WTC11 (cell line): ENCODE data around the gene DHCR7. TPM values are rescaled to one million over a fixed set of nuclear protein-coding genes. Genes with fewer than 3 reads are reported as not detected.

Source experiments
- ATAC-seq: fragments of 200-7000 bp; cut with Tn5 transposase; 2 replicates; pipeline ENCODE4 v1.10.0; 2021; ENCODE audit warnings: mild to moderate bottlenecking, moderate library complexity
- CTCF ChIA-PET: fragments of 300-600 bp; sonication (Branson Sonifier 250); formaldehyde crosslinking; loops from one replicate; lab custom pipeline; 2021; ENCODE audit warnings: antibody characterized with exemption; lab: Charles Lee
- POLR2A ChIA-PET: fragments of 350-600 bp; sonication (Branson Sonifier 250); formaldehyde crosslinking; loops from one replicate; lab custom pipeline; 2021; ENCODE audit warnings: antibody characterized with exemption; lab: Charles Lee
- DNase-seq: peaks from one replicate; pipeline ENCODE4 v3.0.0; 2021; ENCODE audit warnings: low spot score
- H3K27ac Mint-ChIP-seq: 2 replicates; pipeline ENCODE4 v1.8.0; 2021; ENCODE audit warnings: mixed read lengths
- H3K27me3 Mint-ChIP-seq: 2 replicates; pipeline ENCODE4 v1.8.0; 2021; ENCODE audit warnings: low read depth, mild to moderate bottlenecking, moderate library complexity, mixed read lengths
- H3K36me3 Mint-ChIP-seq: 2 replicates; pipeline ENCODE4 v1.8.0; 2021; ENCODE audit warnings: mixed read lengths
- H3K4me1 Mint-ChIP-seq: 2 replicates; pipeline ENCODE4 v1.8.0; 2022; ENCODE audit warnings: mixed read lengths
- H3K4me3 Mint-ChIP-seq: 2 replicates; pipeline ENCODE4 v1.8.0; 2021; ENCODE audit warnings: mild to moderate bottlenecking, moderate library complexity, mixed read lengths
- H3K9me3 Mint-ChIP-seq: 2 replicates; pipeline ENCODE4 v1.8.0; 2021; ENCODE audit warnings: mixed read lengths
- CBFB ChIP-seq: sonication (generic); formaldehyde crosslinking; IDR thresholded peaks from 2 replicates; pipeline ENCODE4 v1.8.1; 2022; ENCODE audit warnings: mild to moderate bottlenecking, low read depth, missing genetic modification reagents
- ELF4 ChIP-seq: sonication (generic); formaldehyde crosslinking; IDR thresholded peaks from 2 replicates; pipeline ENCODE4 v1.8.1; 2022; ENCODE audit warnings: low read depth, mild to moderate bottlenecking, moderate library complexity, missing genetic modification reagents
- FOXJ3 ChIP-seq: sonication (generic); formaldehyde crosslinking; IDR thresholded peaks from 2 replicates; pipeline ENCODE4 v1.9.0; 2021; ENCODE audit warnings: missing genetic modification reagents, mild to moderate bottlenecking, borderline replicate concordance
- GRHL2 ChIP-seq: fragments of 250-450 bp; sonication (Bioruptor Pico); IDR thresholded peaks from 2 replicates; pipeline ENCODE4 v1.8.0; 2022; ENCODE audit warnings: mild to moderate bottlenecking, moderate library complexity; ENCODE audit not compliant: insufficient replicate concordance, severe bottlenecking
- GTF2I ChIP-seq: fragments of 250-450 bp; sonication (Bioruptor Pico); conservative IDR thresholded peaks from 2 replicates; pipeline ENCODE4 v1.4.0; 2021; ENCODE audit warnings: mild to moderate bottlenecking
- JUN ChIP-seq: sonication (generic); formaldehyde crosslinking; IDR thresholded peaks from 2 replicates; pipeline ENCODE4 v1.8.0; 2023; ENCODE audit warnings: mild to moderate bottlenecking, missing genetic modification reagents
- KAT7 ChIP-seq: sonication (generic); formaldehyde crosslinking; IDR thresholded peaks from 2 replicates; pipeline ENCODE4 v1.8.1; 2023; ENCODE audit warnings: missing genetic modification reagents, mild to moderate bottlenecking, borderline replicate concordance
- MYBL2 ChIP-seq: sonication (generic); formaldehyde crosslinking; IDR thresholded peaks from 2 replicates; pipeline ENCODE4 v1.8.1; 2023; ENCODE audit warnings: mild to moderate bottlenecking, moderate library complexity, missing genetic modification reagents
- NR1H2 ChIP-seq: sonication (generic); formaldehyde crosslinking; IDR thresholded peaks from 2 replicates; pipeline ENCODE4 v1.9.0; 2021; ENCODE audit warnings: mild to moderate bottlenecking, moderate library complexity, missing genetic modification reagents
- NR2C2 ChIP-seq: sonication (generic); formaldehyde crosslinking; IDR thresholded peaks from 2 replicates; pipeline ENCODE4 v1.8.0; 2022; ENCODE audit warnings: mild to moderate bottlenecking, missing genetic modification reagents
- RORB ChIP-seq: fragments of 250-450 bp; sonication (Bioruptor Pico); IDR thresholded peaks from 2 replicates; pipeline ENCODE4 v1.9.0; 2021; ENCODE audit warnings: mild to moderate bottlenecking
- SMAD4 ChIP-seq: sonication (generic); formaldehyde crosslinking; IDR thresholded peaks from 2 replicates; pipeline ENCODE4 v1.8.0; 2022; ENCODE audit warnings: mild to moderate bottlenecking, missing genetic modification reagents
- TCF7 ChIP-seq: sonication (generic); formaldehyde crosslinking; IDR thresholded peaks from 2 replicates; pipeline ENCODE4 v1.8.0; 2022; ENCODE audit warnings: mild to moderate bottlenecking, low read depth, missing genetic modification reagents, moderate library complexity
- TEAD4 ChIP-seq: sonication (generic); formaldehyde crosslinking; IDR thresholded peaks from 2 replicates; pipeline ENCODE4 v1.8.0; 2022; ENCODE audit warnings: mild to moderate bottlenecking, missing genetic modification reagents
- ZBTB21 ChIP-seq: sonication (generic); formaldehyde crosslinking; IDR thresholded peaks from 2 replicates; pipeline ENCODE4 v1.8.1; 2023; ENCODE audit warnings: mild to moderate bottlenecking, missing genetic modification reagents, borderline replicate concordance
- ZNF416 ChIP-seq: fragments of 250-450 bp; sonication (Bioruptor Pico); IDR thresholded peaks from 2 replicates; pipeline ENCODE4 v1.9.0; 2021; ENCODE audit warnings: mild to moderate bottlenecking, inconsistent platforms
- ZNF671 ChIP-seq: fragments of 250-450 bp; sonication (Bioruptor Pico); IDR thresholded peaks from 2 replicates; pipeline ENCODE4 v1.8.0; 2021; ENCODE audit warnings: mild to moderate bottlenecking
- total RNA-seq: library from RNA; stranded (reverse); gene quantifications from 3 replicates; pipeline ENCODE4 v1.2.3, GENCODE V29; 2021
- TF ChIP-seq, protein P1 (sequence below): fragments of 250-450 bp; sonication (Bioruptor Pico); IDR thresholded peaks from 2 replicates; pipeline ENCODE4 v1.9.0; 2021; ENCODE audit warnings: mild to moderate bottlenecking
- TF ChIP-seq, protein P2 (sequence below): sonication (generic); formaldehyde crosslinking; conservative IDR thresholded peaks from 2 replicates; pipeline ENCODE4 v1.8.1; 2022; ENCODE audit warnings: mild to moderate bottlenecking, missing genetic modification reagents
- TF ChIP-seq, protein P3 (sequence below): fragments of 250-450 bp; sonication (Bioruptor Pico); conservative IDR thresholded peaks from 2 replicates; pipeline ENCODE4 v1.9.0; 2021; ENCODE audit warnings: mild to moderate bottlenecking
- TF ChIP-seq, protein P4 (sequence below): sonication (generic); formaldehyde crosslinking; IDR thresholded peaks from 2 replicates; pipeline ENCODE4 v1.8.1; 2023; ENCODE audit warnings: mild to moderate bottlenecking, missing genetic modification reagents, moderate library complexity
- TF ChIP-seq, protein P5 (sequence below): sonication (generic); formaldehyde crosslinking; IDR thresholded peaks from 2 replicates; pipeline ENCODE4 v1.8.0; 2023; ENCODE audit warnings: mild to moderate bottlenecking, missing genetic modification reagents

The DHCR7 gene
- total RNA-seq, 1 experiment from 2014 or later, result 104 TPM

DNA sequence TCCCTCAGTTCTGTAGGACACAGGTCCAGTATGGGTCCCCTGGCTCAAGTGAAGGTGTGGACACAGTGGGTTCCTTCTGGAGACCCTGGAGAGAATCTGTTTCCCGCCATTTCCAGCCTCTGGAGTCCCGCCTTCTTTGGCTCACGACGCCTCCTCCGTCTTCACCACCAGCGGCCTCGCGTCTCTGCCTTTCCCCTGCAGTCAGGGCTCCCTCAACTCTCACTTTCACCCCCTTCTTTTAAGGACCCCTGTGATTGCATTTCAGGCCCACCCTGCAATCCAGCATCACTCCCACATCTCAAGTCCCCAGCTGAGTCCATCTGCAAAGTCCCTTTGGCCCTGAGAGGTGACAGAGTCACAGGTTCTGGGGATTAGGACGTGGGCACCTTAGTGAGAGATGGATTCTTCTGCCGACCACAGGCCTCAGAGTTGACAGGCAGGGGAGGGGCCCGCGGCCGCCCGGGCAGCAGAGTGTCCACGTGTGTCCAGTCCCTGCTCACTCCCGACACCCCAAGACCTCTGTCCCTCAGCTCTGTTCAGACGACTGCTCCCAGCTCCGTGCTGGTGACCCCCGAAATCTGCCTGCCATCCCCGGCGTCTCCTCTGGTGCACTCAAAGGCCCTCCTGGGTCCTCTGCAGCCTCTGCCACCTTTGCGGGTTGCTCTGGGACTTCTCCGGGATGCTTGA is 42.0 kb upstream of the DHCR7 start:
- POLR2A ChIA-PET, result no interaction called here

DNA sequence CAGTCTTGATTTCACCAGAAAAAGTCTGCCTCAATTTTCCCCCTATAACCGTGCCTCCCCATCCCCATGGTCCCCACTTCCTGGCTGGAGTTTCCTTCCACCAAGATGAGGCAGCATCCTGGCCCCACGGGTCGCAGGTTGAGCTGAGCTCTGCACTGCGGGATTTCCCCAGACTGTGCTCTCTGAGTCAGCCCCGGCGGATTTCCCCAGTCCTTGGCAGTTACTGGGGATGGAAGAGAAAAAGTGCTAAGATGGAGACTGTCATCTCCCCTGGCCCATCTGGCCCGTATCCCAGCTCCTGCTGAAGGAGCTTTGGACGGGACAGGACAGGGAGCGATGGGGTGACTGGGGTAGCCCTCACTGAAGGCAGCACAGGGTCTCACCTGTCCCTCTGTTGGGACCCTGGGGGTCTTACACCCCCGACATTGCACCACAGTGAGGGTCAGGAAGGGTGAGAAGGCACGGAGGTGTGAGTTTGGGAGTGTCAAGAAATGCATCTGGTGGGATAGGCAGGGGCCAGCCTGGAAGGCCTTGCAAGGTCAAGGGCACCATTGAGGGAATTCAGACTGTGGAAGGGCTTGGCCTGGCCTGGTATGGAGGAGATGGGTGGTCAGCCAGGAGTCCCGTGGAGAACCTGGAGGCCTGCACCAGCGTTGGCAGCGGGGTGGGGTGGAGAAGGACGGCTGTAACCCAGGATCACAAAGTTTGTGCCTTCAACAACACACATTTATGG is 41.3 kb upstream of the DHCR7 start:
- no peak for ATAC-seq
- CTCF ChIA-PET, result no interaction called here
- DNase-seq, result no peak
- Mint-ChIP-seq H3K27me3 (no peaks in the 10 kb centered on the region), H3K27ac (no peak overlapping the region; the same call in 1 of the 2 replicates), H3K9me3 (no peaks in the 10 kb centered on the region), H3K36me3 (peaks cover 40% of the 10 kb centered on the region), H3K4me1 (peaks cover 6% of the 10 kb centered on the region), H3K4me3 (no peak overlapping the region)
- POLR2A ChIA-PET, result no interaction called here
- TF ChIP-seq ZNF416 (no peak), ZBTB21 (CRISPR knock-in tag) (no peak), NR1H2 (CRISPR knock-in tag) (no peak), CBFB (CRISPR knock-in tag) (no peak), JUN (CRISPR knock-in tag) (no peak), ELF4 (CRISPR knock-in tag) (no peak)

More for the DNA sequence above, 42.0 kb upstream of the DHCR7 start:
- H3K9me3 Mint-ChIP-seq, result no peaks in the 10 kb centered on the region
- peaks cover 38% of the 10 kb centered on the region for H3K36me3 Mint-ChIP-seq
- DNase-seq (no peak), ATAC-seq (no peak)
- no peak overlapping the region for H3K4me3 Mint-ChIP-seq
- CTCF ChIA-PET, result no interaction called here
- TF ChIP-seq, protein P1, sequence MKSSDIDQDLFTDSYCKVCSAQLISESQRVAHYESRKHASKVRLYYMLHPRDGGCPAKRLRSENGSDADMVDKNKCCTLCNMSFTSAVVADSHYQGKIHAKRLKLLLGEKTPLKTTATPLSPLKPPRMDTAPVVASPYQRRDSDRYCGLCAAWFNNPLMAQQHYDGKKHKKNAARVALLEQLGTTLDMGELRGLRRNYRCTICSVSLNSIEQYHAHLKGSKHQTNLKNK (CRISPR knock-in tag), result no peak
- no peak for TF ChIP-seq GTF2I (CRISPR knock-in tag)
- no peak for TF ChIP-seq MYBL2 (CRISPR knock-in tag)
- TF ChIP-seq, protein P2, sequence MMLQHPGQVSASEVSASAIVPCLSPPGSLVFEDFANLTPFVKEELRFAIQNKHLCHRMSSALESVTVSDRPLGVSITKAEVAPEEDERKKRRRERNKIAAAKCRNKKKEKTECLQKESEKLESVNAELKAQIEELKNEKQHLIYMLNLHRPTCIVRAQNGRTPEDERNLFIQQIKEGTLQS, result no peak
- TF ChIP-seq SMAD4 (CRISPR knock-in tag), result no peak
- no peak for TF ChIP-seq KAT7 (CRISPR knock-in tag)
- TF ChIP-seq RORB (CRISPR knock-in tag), result no peak
- TF ChIP-seq, protein P3, sequence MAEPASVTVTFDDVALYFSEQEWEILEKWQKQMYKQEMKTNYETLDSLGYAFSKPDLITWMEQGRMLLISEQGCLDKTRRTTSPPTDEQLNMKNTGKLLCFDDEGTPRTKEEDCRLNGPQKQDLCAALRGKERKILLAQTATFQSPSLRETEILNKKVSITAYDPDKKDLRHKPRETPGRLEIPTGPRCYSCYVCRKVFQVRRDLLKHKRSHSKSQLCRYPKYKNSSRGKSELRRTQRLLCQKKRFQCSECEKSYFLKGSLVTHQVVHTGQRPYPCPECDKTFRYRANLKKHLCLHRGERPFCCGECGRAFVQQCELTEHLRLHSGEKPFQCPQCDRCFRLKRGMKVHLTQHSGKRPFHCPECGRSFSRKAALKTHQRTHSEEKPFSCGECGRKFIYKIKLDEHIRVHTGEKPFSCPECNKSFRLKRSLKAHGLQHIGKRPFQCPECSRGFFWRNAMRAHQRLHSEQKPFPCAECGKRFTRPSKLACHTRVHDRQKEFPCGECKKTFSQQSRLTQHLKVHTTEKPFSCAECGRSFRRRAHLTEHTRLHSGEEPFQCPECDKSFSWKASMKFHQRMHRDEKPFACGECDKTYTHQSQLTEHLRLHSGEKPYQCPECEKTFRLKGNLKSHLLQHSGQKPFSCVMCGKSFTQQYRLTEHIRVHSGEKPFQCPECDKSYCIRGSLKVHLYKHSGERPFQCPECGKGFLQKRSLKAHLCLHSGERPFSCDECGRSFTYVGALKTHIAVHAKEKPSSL (CRISPR knock-in tag), result no peak
- TF ChIP-seq, protein P4, sequence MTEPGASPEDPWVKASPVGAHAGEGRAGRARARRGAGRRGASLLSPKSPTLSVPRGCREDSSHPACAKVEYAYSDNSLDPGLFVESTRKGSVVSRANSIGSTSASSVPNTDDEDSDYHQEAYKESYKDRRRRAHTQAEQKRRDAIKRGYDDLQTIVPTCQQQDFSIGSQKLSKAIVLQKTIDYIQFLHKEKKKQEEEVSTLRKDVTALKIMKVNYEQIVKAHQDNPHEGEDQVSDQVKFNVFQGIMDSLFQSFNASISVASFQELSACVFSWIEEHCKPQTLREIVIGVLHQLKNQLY (CRISPR knock-in tag), result no peak
- no peak for TF ChIP-seq FOXJ3
- H3K27me3 Mint-ChIP-seq, result no peaks in the 10 kb centered on the region
- H3K27ac Mint-ChIP-seq, result no peak overlapping the region
- H3K4me1 Mint-ChIP-seq, result peaks cover 6% of the 10 kb centered on the region

DNA sequence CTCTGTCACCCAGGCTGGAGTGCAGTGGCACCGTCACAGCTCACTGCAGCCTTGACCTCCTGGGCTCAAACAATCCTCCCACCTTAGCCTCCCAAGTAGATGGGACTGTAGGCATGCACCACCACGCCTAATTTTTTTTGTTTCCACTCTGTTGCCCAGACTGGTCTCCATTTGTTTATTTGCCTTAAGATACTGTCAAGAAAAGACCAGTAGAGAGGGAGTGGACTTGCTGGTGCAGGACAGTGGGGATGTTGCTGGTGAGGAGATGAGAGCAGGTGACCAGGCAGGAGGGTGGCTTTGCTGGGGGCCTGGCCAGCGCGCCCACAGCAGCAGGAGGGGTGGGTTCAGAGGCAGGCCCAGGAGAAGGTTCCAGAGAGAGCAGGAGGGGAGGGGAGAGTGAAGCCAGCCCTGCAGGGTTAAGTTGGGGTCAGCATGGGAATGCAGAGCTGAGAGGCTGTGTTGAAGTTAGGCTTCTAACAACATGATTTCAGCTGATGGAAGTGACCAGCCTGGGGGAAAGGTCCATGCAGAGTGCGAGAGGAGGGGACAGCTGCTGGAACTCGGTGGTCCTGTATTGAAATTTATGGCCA is 40.6 kb upstream of the DHCR7 start:
- no peaks in the 10 kb centered on the region for H3K27me3 Mint-ChIP-seq
- no peaks in the 10 kb centered on the region for H3K9me3 Mint-ChIP-seq
- no peak overlapping the region for H3K4me3 Mint-ChIP-seq
- POLR2A ChIA-PET, result no interaction called here
- no peak for TF ChIP-seq NR2C2 (CRISPR knock-in tag)
- no peak for TF ChIP-seq TCF7 (CRISPR knock-in tag)
- TF ChIP-seq GTF2I (CRISPR knock-in tag), result no peak
- no peak for TF ChIP-seq TEAD4
- TF ChIP-seq, protein P5, sequence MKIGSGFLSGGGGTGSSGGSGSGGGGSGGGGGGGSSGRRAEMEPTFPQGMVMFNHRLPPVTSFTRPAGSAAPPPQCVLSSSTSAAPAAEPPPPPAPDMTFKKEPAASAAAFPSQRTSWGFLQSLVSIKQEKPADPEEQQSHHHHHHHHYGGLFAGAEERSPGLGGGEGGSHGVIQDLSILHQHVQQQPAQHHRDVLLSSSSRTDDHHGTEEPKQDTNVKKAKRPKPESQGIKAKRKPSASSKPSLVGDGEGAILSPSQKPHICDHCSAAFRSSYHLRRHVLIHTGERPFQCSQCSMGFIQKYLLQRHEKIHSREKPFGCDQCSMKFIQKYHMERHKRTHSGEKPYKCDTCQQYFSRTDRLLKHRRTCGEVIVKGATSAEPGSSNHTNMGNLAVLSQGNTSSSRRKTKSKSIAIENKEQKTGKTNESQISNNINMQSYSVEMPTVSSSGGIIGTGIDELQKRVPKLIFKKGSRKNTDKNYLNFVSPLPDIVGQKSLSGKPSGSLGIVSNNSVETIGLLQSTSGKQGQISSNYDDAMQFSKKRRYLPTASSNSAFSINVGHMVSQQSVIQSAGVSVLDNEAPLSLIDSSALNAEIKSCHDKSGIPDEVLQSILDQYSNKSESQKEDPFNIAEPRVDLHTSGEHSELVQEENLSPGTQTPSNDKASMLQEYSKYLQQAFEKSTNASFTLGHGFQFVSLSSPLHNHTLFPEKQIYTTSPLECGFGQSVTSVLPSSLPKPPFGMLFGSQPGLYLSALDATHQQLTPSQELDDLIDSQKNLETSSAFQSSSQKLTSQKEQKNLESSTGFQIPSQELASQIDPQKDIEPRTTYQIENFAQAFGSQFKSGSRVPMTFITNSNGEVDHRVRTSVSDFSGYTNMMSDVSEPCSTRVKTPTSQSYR, result no peak
- no peak for TF ChIP-seq ZNF671
- no peak for TF ChIP-seq GRHL2 (CRISPR knock-in tag)
- peaks cover 6% of the 10 kb centered on the region for H3K4me1 Mint-ChIP-seq
- ATAC-seq, result no peak
- peaks cover 47% of the 10 kb centered on the region for H3K36me3 Mint-ChIP-seq
- CTCF ChIA-PET, result no interaction called here
- no peak overlapping the region; the same call in 1 of the 2 replicates for H3K27ac Mint-ChIP-seq
- no peak for DNase-seq
